GM19099 (cell line): ENCODE measurements around the gene TMEM17.

Experiments
- POLR2A ChIP-seq: IDR thresholded peaks from 3 replicates; pipeline ENCODE4 v1.6.1; 2011; ENCODE audit warnings: low read depth; ENCODE audit not compliant: insufficient read length; ENCODE audit errors: extremely low read depth

TMEM17 gene

GRCh38 chr2:62505750-62506420, at the start of gene TMEM17:
TSS of gene TMEM17 (minus strand) at chr2:62506195. CDS start at chr2:62506129, 66 bp downstream.
- TF ChIP-seq POLR2A, result peak; percentile 57

GRCh38 chr2:62554440-62554839, 48.4 kb upstream of the TMEM17 start:
- TF ChIP-seq POLR2A, result no peak

GRCh38 chr2:62550461-62550860, 44.5 kb upstream of the TMEM17 start:
- no peak for TF ChIP-seq POLR2A

GRCh38 chr2:62547854-62548253, 41.9 kb upstream of the TMEM17 start:
- no peak for TF ChIP-seq POLR2A

GRCh38 chr2:62545261-62545660, 39.3 kb upstream of the TMEM17 start:
- TF ChIP-seq POLR2A, result no peak

- TF ChIP-seq POLR2A, result no peak
Measured at GRCh38 chr2:62540408-62541168, 34.6 kb upstream of the TMEM17 start.

- TF ChIP-seq POLR2A, result no peak
Measured at GRCh38 chr2:62539606-62540407, 33.8 kb upstream of the TMEM17 start.

GRCh38 chr2:62538756-62539155, 32.8 kb upstream of the TMEM17 start:
- TF ChIP-seq POLR2A, result no peak

- TF ChIP-seq POLR2A, result no peak
Measured at GRCh38 chr2:62537814-62538213, 31.8 kb upstream of the TMEM17 start.

- TF ChIP-seq POLR2A, result no peak
Measured at GRCh38 chr2:62536873-62537547, 31.0 kb upstream of the TMEM17 start.

GRCh38 chr2:62531594-62531993, 25.6 kb upstream of the TMEM17 start:
- TF ChIP-seq POLR2A, result no peak

GRCh38 chr2:62529758-62530157, 23.8 kb upstream of the TMEM17 start:
- TF ChIP-seq POLR2A, result no peak

- TF ChIP-seq POLR2A, result no peak
Measured at GRCh38 chr2:62527478-62528210, 21.6 kb upstream of the TMEM17 start.
